Measurements from ENCODE around the gene LPCAT2.

DNA sequence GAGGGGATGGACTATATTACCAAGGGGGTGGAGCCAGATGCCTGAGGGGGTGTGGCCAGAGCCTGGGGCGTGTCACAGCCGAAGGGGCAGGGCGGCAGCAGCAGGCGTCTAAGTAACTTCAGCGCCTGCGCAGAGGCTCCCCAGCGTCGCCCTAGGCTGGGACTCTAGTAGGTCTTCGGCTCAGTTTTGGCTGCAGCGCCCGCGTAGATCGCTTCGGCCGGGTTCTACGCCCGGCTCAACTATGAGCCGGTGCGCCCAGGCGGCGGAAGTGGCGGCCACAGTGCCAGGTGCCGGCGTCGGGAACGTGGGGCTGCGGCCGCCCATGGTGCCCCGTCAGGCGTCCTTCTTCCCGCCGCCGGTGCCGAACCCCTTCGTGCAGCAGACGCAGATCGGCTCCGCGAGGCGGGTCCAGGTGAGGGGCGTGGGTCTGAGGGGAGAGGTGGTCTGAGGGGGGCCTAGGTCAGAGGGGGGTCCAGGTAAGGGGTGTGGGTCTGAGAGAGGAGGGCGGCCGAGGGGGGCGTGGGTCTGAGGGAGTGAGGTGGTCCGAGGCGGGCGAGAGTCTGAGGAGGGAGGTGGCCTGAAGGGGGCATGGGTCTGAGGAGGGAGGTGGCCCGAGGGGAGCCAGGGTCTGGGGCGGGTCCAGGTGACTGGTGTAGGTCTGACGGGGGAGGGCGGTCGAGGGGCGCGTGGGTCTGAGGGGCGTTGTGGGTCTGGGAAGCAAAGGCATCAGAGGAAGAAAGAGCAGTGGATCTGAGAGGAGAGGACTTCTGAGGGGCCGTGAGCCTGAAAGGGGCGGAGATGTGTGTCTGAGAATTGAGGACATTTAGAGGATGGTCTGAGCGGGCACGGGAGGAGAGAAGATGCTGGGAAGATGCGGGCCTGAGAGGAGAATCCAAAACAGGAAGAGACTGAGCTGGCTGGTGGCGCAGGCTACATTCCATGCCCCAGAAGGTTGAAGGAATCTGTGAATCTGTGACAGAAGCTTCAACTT lies at the start of gene LPCAT2:
- peak; percentile 84 for TF ChIP-seq POLR2A (IDR thresholded peaks at IDR 0.05)
- TF ChIP-seq CTCF (IDR thresholded peaks at IDR 0.05) = no peak
- peak; percentile 68 for TF ChIP-seq POLR2AphosphoS5 (IDR thresholded peaks at IDR 0.05)
